ENCODE measurements around the gene BICD1. TPM values are rescaled to one million over a fixed set of nuclear protein-coding genes. Genes with fewer than 3 reads are reported as not detected.

The BICD1 gene
- total and polyA plus RNA-seq, 9 donors, result 19.4 to 75.5 (median 60.2) TPM

DNA sequence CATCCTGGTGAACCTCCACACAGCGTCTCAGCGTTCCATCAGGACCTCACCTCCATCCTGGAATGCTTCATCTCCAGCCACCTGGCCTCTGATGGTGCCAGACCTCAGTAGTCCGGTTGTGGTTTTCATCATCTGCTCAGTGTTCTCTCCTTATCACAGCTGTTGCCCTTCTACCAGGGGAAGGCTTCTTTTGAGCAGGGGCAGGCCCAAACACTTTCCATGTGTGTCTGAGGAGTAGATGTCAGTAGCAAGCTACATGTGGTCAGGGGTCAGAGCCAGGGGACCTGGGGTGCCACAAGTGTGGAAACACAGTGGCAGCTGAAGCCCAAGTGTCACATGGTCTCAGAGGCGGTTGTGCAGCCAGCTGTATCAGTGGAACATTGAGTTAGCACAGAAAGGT, 262.6 kb downstream of the BICD1 start:
- TF ChIP-seq POLR2A (IDR thresholded peaks at IDR 0.05) (no peak), EP300 (IDR thresholded peaks at IDR 0.05) (no peak), CTCF (IDR thresholded peaks at IDR 0.05) (no peak)
- intact Hi-C loops (cut with DNase I), result loop anchor here in 3 of 4 donors (5.0 to 10.0 kb wide), 3 partner anchors 296 to 306 kb away; partner anchors contain the start of gene DNM1L (in 1 of the 3)
- 39 to 63% (median 58%) methylated on average over 4 of the region's 4 CpGs for WGBS, 3 donors

GRCh38 chr12:32377344-32378055, 270.9 kb downstream of the BICD1 start:
- Histone ChIP-seq H3K9me3 (no peaks in the 10 kb centered on the region), H3K27ac (peak overlapping the region in 1 of 2 donors; percentile 29), H3K4me3 (no peak overlapping the region), H3K4me1 (ENCODE audit: insufficient read depth) (peaks cover 4% of the 10 kb centered on the region), H3K36me3 (no peaks in the 10 kb centered on the region), H3K27me3 (no peaks in the 10 kb centered on the region)
- TF ChIP-seq CTCF (IDR thresholded peaks at IDR 0.05) (no peak), POLR2A (IDR thresholded peaks at IDR 0.05) (no peak), EP300 (IDR thresholded peaks at IDR 0.05) (no peak)
- WGBS, 3 donors, result 24 to 42% (median 26%) methylated on average over 12 of the region's 12 CpGs
- intact Hi-C loops (cut with DNase I), result no loop called here
- DNase-seq, result peak in 1 of 5 donors; percentile 30

More for the DNA sequence above, 262.6 kb downstream of the BICD1 start:
- Histone ChIP-seq H3K4me1 (ENCODE audit: insufficient read depth) (no peaks in the 10 kb centered on the region), H3K4me3 (no peak overlapping the region), H3K9me3 (no peaks in the 10 kb centered on the region), H3K27ac (no peak overlapping the region), H3K36me3 (no peaks in the 10 kb centered on the region), H3K27me3 (no peaks in the 10 kb centered on the region)
- no peak for DNase-seq

DNA sequence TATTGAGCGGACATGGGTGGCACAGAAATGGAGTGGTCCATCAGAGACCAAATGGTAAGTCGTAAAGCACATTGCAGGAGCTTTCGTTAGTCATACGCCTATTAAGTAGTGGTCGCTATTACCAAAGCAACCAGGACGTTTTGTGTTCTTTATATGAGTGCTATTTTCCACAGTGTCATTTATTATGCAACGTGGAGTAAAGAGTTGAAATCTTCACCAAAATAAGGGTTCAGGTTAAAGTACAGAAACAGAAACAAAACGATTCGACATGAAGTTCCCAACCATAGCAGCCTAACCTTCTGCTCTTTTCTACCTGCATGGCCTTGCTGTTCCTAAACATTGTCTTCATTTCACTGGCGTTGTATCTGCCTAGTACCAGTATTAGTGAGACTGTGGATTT, 272.6 kb downstream of the BICD1 start:
- no peak for TF ChIP-seq POLR2A (IDR thresholded peaks at IDR 0.05)
- no peak for TF ChIP-seq CTCF (IDR thresholded peaks at IDR 0.05)
- no peak for TF ChIP-seq EP300 (IDR thresholded peaks at IDR 0.05)
- intact Hi-C loops (cut with DNase I), result no loop called here
- DNase-seq, result no peak
- 87 to 92% (median 91%) methylated on average over 10 of the region's 10 CpGs for WGBS, 3 donors
- H3K27me3 ChIP-seq, result no peaks in the 10 kb centered on the region
- no peak overlapping the region for H3K27ac ChIP-seq
- H3K36me3 ChIP-seq, result no peaks in the 10 kb centered on the region
- H3K4me3 ChIP-seq, result no peak overlapping the region
- peaks cover 4% of the 10 kb centered on the region for H3K4me1 ChIP-seq (ENCODE audit: insufficient read depth)
- H3K9me3 ChIP-seq, result no peaks in the 10 kb centered on the region

GRCh38 chr12:32379667-32380066, 273.0 kb downstream of the BICD1 start:
- Histone ChIP-seq H3K9me3 (no peaks in the 10 kb centered on the region), H3K4me1 (ENCODE audit: insufficient read depth) (peaks cover 4% of the 10 kb centered on the region), H3K4me3 (no peak overlapping the region), H3K27ac (no peak overlapping the region), H3K36me3 (no peaks in the 10 kb centered on the region), H3K27me3 (no peaks in the 10 kb centered on the region)
- no peak for DNase-seq
- intact Hi-C loops (cut with DNase I), result no loop called here
- 76 to 93% (median 77%) methylated on average over 8 of the region's 8 CpGs for WGBS, 3 donors
- TF ChIP-seq CTCF (IDR thresholded peaks at IDR 0.05) (no peak), POLR2A (IDR thresholded peaks at IDR 0.05) (no peak), EP300 (IDR thresholded peaks at IDR 0.05) (no peak)

All from ovary (tissue), 9 donors.